K562 (cell line): ENCODE data around the gene COQ2. TPM values are rescaled to one million over a fixed set of nuclear protein-coding genes. Genes with fewer than 3 reads are reported as not detected.

Source experiments
- ATAC-seq: fragments of 200-7000 bp; cut with Tn5 transposase; 3 replicates; pipeline ENCODE4 v1.9.1; 2020; ENCODE audit warnings: moderate library complexity
- BruUV-seq: library from RNA; stranded (reverse); fragments of 400-500 nt; replicated peaks from 2 replicates; lab custom pipeline; 2021; lab: Mats Ljungman, UMichigan
- CTCF ChIA-PET: fragments of 300-600 bp; formaldehyde crosslinking; extraction: SDS; loops from one replicate; lab custom pipeline; 2021; ENCODE audit warnings: low intra/inter-chr PET ratio; lab: Yijun Ruan, JAX
- POLR2A ChIA-PET: fragments of 300-600, 350-650 bp; sonication (Branson Sonifier 250); formaldehyde crosslinking; extraction: SDS; loops from one replicate; lab custom pipeline; 2021; ENCODE audit warnings: antibody characterized with exemption, inconsistent platforms; lab: Yijun Ruan, JAX
- DNase-seq, 4 experiments: peaks; one replicate each; pipeline versions ENCODE4 v3.0.0 to v3.0.0-alpha.2; 2011 to 2018; ENCODE audit warnings: low spot score in 3 of 4, mixed read lengths in 3 of 4; ENCODE audit errors: extremely low read depth in 1 of 4
- FAIRE-seq: peaks from 2 replicates; lab custom pipeline; 2011; peaks lifted over from hg19 to GRCh38; lab: Jason Lieb, UNC
- H2AFZ ChIP-seq: 2 replicates; pipeline ENCODE4 v1.6.0; 2011; ENCODE audit warnings: low read depth, low read length, control low read depth, inconsistent platforms
- H3K27ac ChIP-seq: fragments of 200-600 bp; 3 replicates; pipeline ENCODE4 v1.8.0; 2011; ENCODE audit warnings: low read depth, mild to moderate bottlenecking, control low read depth, inconsistent platforms, low read length, moderate library complexity, mixed read lengths; ENCODE audit errors: extremely low read depth
- H3K27me3 ChIP-seq, 2 experiments: fragments of 300-600 bp in 1 of 2; 2 replicates in 1 of 2; 3 replicates in 1 of 2; pipeline versions ENCODE4 v1.6.0 to v1.8.0; 2011; ENCODE audit warnings: inconsistent platforms in 2 of 2, low read length in 2 of 2, mild to moderate bottlenecking in 1 of 2, mixed read lengths in 1 of 2, moderate library complexity in 1 of 2; ENCODE audit not compliant: control insufficient read depth in 2 of 2, insufficient read depth in 2 of 2
- H3K36me3 ChIP-seq: fragments of 300-600 bp; 3 replicates; pipeline ENCODE4 v1.8.0; 2011; ENCODE audit warnings: mild to moderate bottlenecking, low read length, inconsistent platforms; ENCODE audit not compliant: control insufficient read depth, insufficient read depth
- H3K4me1 ChIP-seq, 2 experiments: fragments of 200-600 bp in 1 of 2; replicated peaks in 1 of 2; 2 replicates in 1 of 2; 3 replicates in 1 of 2; pipeline versions ENCODE4 v1.5.1 to v1.8.0; 2011; ENCODE audit warnings: inconsistent platforms in 2 of 2, low read length in 2 of 2, mild to moderate bottlenecking in 1 of 2, mixed read lengths in 1 of 2, moderate library complexity in 1 of 2; ENCODE audit not compliant: control insufficient read depth in 2 of 2, insufficient read depth in 2 of 2
- H3K4me2 ChIP-seq: 2 replicates; pipeline ENCODE4 v1.6.1; 2011; ENCODE audit warnings: low read length, control low read depth, inconsistent platforms, mixed read lengths; ENCODE audit not compliant: insufficient read depth
- H3K4me3 ChIP-seq: fragments of 200-600 bp; sonication (generic), shearing (Covaris generic); 2 replicates; pipeline ENCODE4 v1.5.1; 2016; ENCODE audit warnings: control low read depth, inconsistent platforms
- H3K79me2 ChIP-seq: fragments of 200-600 bp; 3 replicates; pipeline ENCODE4 v1.8.0; 2011; ENCODE audit warnings: low read length, inconsistent platforms; ENCODE audit not compliant: control insufficient read depth, insufficient read depth
- H3K9ac ChIP-seq, 2 experiments: 2 replicates each; pipeline versions ENCODE4 v1.6.0 to v1.6.1; 2011; ENCODE audit warnings: low read depth in 2 of 2, low read length in 2 of 2, control low read depth in 1 of 2, inconsistent platforms in 1 of 2, mild to moderate bottlenecking in 1 of 2, mixed read lengths in 1 of 2; ENCODE audit not compliant: insufficient read depth in 1 of 2
- H3K9me1 ChIP-seq: one replicate; pipeline ENCODE4 v1.6.0; 2011; ENCODE audit warnings: inconsistent platforms, mild to moderate bottlenecking, low read length, moderate library complexity; ENCODE audit not compliant: control insufficient read depth, insufficient read depth
- H3K9me3 ChIP-seq: replicated peaks from 2 replicates; pipeline ENCODE4 v1.5.1; 2011; ENCODE audit warnings: low read depth, low read length, inconsistent platforms; ENCODE audit not compliant: control insufficient read depth, insufficient read depth
- H4K20me1 ChIP-seq: replicated peaks from 2 replicates; pipeline ENCODE4 v1.6.1; 2011; ENCODE audit warnings: low read length, inconsistent platforms, mixed read lengths; ENCODE audit not compliant: control insufficient read depth, insufficient read depth
- C11orf30 ChIP-seq: fragments of 450-650 bp; IDR thresholded peaks from 2 replicates; pipeline ENCODE4 v1.6.1; 2016; ENCODE audit warnings: low read depth, mild to moderate bottlenecking
- CBX2 ChIP-seq: fragments of 200-600 bp; sonication (generic); IDR thresholded peaks from one replicate; pipeline ENCODE4 v1.6.1; 2012; ENCODE audit warnings: mild to moderate bottlenecking, low read length, inconsistent platforms; ENCODE audit not compliant: insufficient read depth, poor library complexity, severe bottlenecking
- FOXP1 ChIP-seq: sonication (generic); formaldehyde crosslinking; IDR thresholded peaks from 2 replicates; pipeline ENCODE4 v1.8.0; 2022; ENCODE audit warnings: mild to moderate bottlenecking, missing genetic modification reagents
- HDAC3 ChIP-seq: fragments of 450-650 bp; IDR thresholded peaks from 2 replicates; pipeline ENCODE4 v1.6.1; 2018; ENCODE audit warnings: borderline replicate concordance, mild to moderate bottlenecking, moderate library complexity; ENCODE audit not compliant: partially characterized antibody
- HMG20B ChIP-seq: fragments of 250-450 bp; sonication (Bioruptor Pico); IDR thresholded peaks from 2 replicates; pipeline ENCODE4 v1.5.0; 2021; ENCODE audit warnings: mild to moderate bottlenecking
- KLF1 ChIP-seq: fragments of 450-650 bp; IDR thresholded peaks from 2 replicates; pipeline ENCODE4 v1.6.1; 2016; ENCODE audit warnings: missing genetic modification characterization, missing compliant biosample characterization
- KLF16 ChIP-seq: IDR thresholded peaks from 2 replicates; pipeline ENCODE4 v1.6.1; 2016; ENCODE audit warnings: antibody characterized with exemption
- MAFK ChIP-seq: IDR thresholded peaks from 2 replicates; pipeline ENCODE4 v1.6.1; 2011; ENCODE audit warnings: low read length, improper control_type of control experiment
- MYNN ChIP-seq, 2 experiments: sonication (generic); formaldehyde crosslinking in 1 of 2; IDR thresholded peaks; 2 replicates each; pipeline versions ENCODE4 v1.5.0 to v1.6.1; 2016 to 2020; ENCODE audit warnings: antibody characterized with exemption in 1 of 2, missing genetic modification reagents in 1 of 2
- PKNOX1 ChIP-seq: fragments of 450-650 bp; IDR thresholded peaks from 2 replicates; pipeline ENCODE4 v1.6.1; 2016
- RFX5 ChIP-seq: IDR thresholded peaks from 2 replicates; pipeline ENCODE4 v1.6.1; 2011; ENCODE audit warnings: low read depth, mild to moderate bottlenecking, improper control_type of control experiment, low read length
- SREBF2 ChIP-seq: sonication (generic); formaldehyde crosslinking; IDR thresholded peaks from 2 replicates; pipeline ENCODE4 v1.4.0; 2020; ENCODE audit warnings: mild to moderate bottlenecking, missing genetic modification reagents
- TARDBP ChIP-seq: fragments of 450-650 bp; IDR thresholded peaks from 2 replicates; pipeline ENCODE4 v1.6.1; 2016
- TSC22D4 ChIP-seq: fragments of 450-650 bp; IDR thresholded peaks from 2 replicates; pipeline ENCODE4 v1.6.1; 2016; ENCODE audit warnings: missing genetic modification characterization, missing biosample characterization, control low read depth
- ZBTB9 ChIP-seq: fragments of 450-650 bp; formaldehyde crosslinking; IDR thresholded peaks from 2 replicates; pipeline ENCODE4 v1.4.0; 2020; ENCODE audit warnings: mild to moderate bottlenecking, moderate library complexity
- ZNF316 ChIP-seq: fragments of 450-650 bp; IDR thresholded peaks from 2 replicates; pipeline ENCODE4 v1.6.1; 2016
- ZNF436 ChIP-seq: fragments of 250-450, 450-650 bp; sonication (Bioruptor Pico); formaldehyde crosslinking; IDR thresholded peaks from 2 replicates; pipeline ENCODE4 v1.7.0; 2020; ENCODE audit warnings: mild to moderate bottlenecking
- ZNF609 ChIP-seq: sonication (generic); formaldehyde crosslinking; IDR thresholded peaks from 2 replicates; pipeline ENCODE4 v1.8.1; 2023; ENCODE audit warnings: missing genetic modification reagents, mild to moderate bottlenecking, borderline replicate concordance
- ZNF696 ChIP-seq: fragments of 250-450 bp; sonication (Bioruptor Pico); conservative IDR thresholded peaks from 2 replicates; pipeline ENCODE4 v1.4.0; 2020; ENCODE audit warnings: mild to moderate bottlenecking, moderate library complexity
- in situ Hi-C: fragments of 300-500 bp; cut with MboI; formaldehyde crosslinking; loops from 4 replicates; pipeline ENCODE4 v1.15.0; 2018; ENCODE audit warnings: inconsistent platforms, mixed read lengths
- intact Hi-C: fragments of 100-400 bp; cut with micrococcal nuclease; formaldehyde crosslinking; loops from 2 replicates; pipeline ENCODE4 v1.14.2; 2022
- polyA plus RNA-seq, 8 experiments: library from polyadenylated mRNA; depleted of rRNA in 4 of 8; stranded (reverse) in 5 of 8; unstranded in 3 of 8; fragments of >200 nt; fragmentation: Nextera tagmentation in 2 of 8; fragmentation: Illumina TruSeq in 1 of 8; extraction: Ambion mirVana in 2 of 8; extraction: Trizol in 1 of 8; gene quantifications; 2 replicates each; pipeline versions ENCODE4 v1.2.1 to v1.2.3, GENCODE V29; 2011 to 2014; ENCODE audit warnings: inconsistent platforms in 1 of 8, missing spikeins in 1 of 8
- total RNA-seq, 7 experiments: library from RNA; depleted of rRNA in 6 of 7; stranded (reverse); fragments of >200 nt in 6 of 7; fragmentation: Illumina TruSeq in 2 of 7; extraction: Trizol in 2 of 7; gene quantifications; 2 replicates each; pipeline versions ENCODE4 v1.2.1 to v1.2.3, GENCODE V29; 2011 to 2021; ENCODE audit warnings: low replicate concordance in 1 of 7

The COQ2 gene
- total and polyA plus RNA-seq, 9 of the 15 experiments (the other 6 are each of a cell fraction or from before 2014, with no cell fraction given), result 1.9 to 13.5 (median 11.8) TPM

- H3K4me2 ChIP-seq, result no peak overlapping the region
- ChIA-PET POLR2A (no interaction called here), CTCF (no interaction called here)
- no peaks in the 10 kb centered on the region for H3K79me2 ChIP-seq
- H3K9ac ChIP-seq, result no peak overlapping the region
- TF ChIP-seq ZNF696 (CRISPR knock-in tag) (no peak), ZNF316 (peak; percentile 70), CBX2 (no peak), TARDBP (no peak), HMG20B (CRISPR knock-in tag) (no peak), MAFK (peak; percentile 44; the same call in 1 of the 2 replicates), ZBTB9 (CRISPR knock-in tag) (no peak), MYNN (IDR thresholded peaks at IDR 0.05) (no peak), MYNN (CRISPR knock-in tag; IDR thresholded peaks at IDR 0.05) (no peak), SREBF2 (CRISPR knock-in tag) (no peak), ZNF609 (CRISPR knock-in tag) (no peak), HDAC3 (no peak), C11orf30 (peak; percentile 38), FOXP1 (CRISPR knock-in tag) (no peak), KLF1 (tag) (no peak), TSC22D4 (tag) (no peak), RFX5 (no peak), PKNOX1 (no peak), KLF16 (no peak), ZNF436 (no peak)
- no TSS peak for BruUV-seq
- H3K9me1 ChIP-seq, result no peaks in the 10 kb centered on the region
- intact Hi-C loops (no loop called here), in situ Hi-C loops (no loop called here)
- ATAC-seq (no peak), FAIRE-seq (no peak), DNase-seq (no peak)
- no peak overlapping the region for H3K4me3 ChIP-seq
- no peak overlapping the region for H3K27ac ChIP-seq
- no peaks in the 10 kb centered on the region for H3K36me3 ChIP-seq
- H3K9me3 ChIP-seq, result no peaks in the 10 kb centered on the region; the same call in 1 of the 2 replicates
- peaks cover 8 to 18% of the 10 kb centered on the region in 2 experiments; a peak in 4 of 5 replicates for H3K27me3 ChIP-seq
- no peak overlapping the region for H2AFZ ChIP-seq
- H3K4me1 ChIP-seq, result no peaks in the 10 kb centered on the region; a peak in 1 of 5 replicates
- no peaks in the 10 kb centered on the region for H4K20me1 ChIP-seq
Observed at GRCh38 chr4:83214079-83214478, 70.5 kb downstream of the COQ2 start.
